Rectal smooth muscle tissue (tissue), 1 donor: ENCODE results near the gene HOXD13.
A peak's percentile ranks its signal among the peaks of the same experiment; 100 is the strongest.

Experiments used
- H3K27ac ChIP-seq: one replicate; pipeline ENCODE4 v1.7.0; 2013; ENCODE audit warnings: low read depth, low read length, inconsistent platforms
- H3K27me3 ChIP-seq: one replicate; pipeline ENCODE4 v1.7.0; 2013; ENCODE audit warnings: low read length; ENCODE audit not compliant: control insufficient read depth, insufficient read depth
- H3K36me3 ChIP-seq: one replicate; pipeline ENCODE4 v1.7.0; 2013; ENCODE audit warnings: low read length; ENCODE audit not compliant: control insufficient read depth, insufficient read depth
- H3K4me1 ChIP-seq: one replicate; pipeline ENCODE4 v1.7.0; 2013; ENCODE audit warnings: low read length; ENCODE audit not compliant: control insufficient read depth, insufficient read depth
- H3K4me3 ChIP-seq: one replicate; pipeline ENCODE4 v1.7.0; 2013; ENCODE audit warnings: low read length
- H3K9ac ChIP-seq: one replicate; pipeline ENCODE4 v1.7.0; 2013; ENCODE audit warnings: low read length

Gene HOXD13

DNA sequence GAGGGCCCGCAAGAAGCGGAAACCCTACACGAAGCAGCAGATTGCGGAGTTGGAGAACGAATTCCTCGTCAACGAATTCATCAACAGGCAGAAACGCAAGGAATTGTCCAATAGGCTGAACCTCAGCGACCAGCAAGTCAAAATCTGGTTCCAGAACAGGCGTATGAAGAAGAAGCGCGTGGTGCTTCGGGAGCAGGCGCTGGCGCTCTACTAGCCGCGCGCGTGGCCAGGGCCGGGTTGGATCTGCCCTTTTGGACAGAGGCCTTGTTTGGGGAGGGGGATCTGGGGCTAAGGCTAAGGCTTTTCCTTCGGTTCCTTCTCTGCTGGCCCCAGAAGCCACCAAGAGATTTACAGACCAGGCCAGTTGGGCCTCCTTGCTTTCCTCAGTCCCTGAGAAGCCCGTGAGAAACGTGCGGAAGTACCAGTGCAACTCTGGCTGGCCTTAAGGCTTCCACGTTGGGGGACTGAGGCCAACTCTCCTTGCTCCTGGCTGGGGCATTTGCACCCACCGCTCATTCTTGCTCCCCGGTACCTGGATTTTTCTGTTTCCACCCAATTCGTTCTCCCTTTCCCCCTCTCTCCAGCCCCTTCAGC lies 8.1 kb downstream of the HOXD13 start:
- Histone ChIP-seq H3K4me3 (no peak overlapping the region), H3K4me1 (peaks cover 2% of the 10 kb centered on the region), H3K9ac (no peak overlapping the region), H3K36me3 (no peaks in the 10 kb centered on the region), H3K27me3 (peaks cover 52% of the 10 kb centered on the region), H3K27ac (no peak overlapping the region)

DNA sequence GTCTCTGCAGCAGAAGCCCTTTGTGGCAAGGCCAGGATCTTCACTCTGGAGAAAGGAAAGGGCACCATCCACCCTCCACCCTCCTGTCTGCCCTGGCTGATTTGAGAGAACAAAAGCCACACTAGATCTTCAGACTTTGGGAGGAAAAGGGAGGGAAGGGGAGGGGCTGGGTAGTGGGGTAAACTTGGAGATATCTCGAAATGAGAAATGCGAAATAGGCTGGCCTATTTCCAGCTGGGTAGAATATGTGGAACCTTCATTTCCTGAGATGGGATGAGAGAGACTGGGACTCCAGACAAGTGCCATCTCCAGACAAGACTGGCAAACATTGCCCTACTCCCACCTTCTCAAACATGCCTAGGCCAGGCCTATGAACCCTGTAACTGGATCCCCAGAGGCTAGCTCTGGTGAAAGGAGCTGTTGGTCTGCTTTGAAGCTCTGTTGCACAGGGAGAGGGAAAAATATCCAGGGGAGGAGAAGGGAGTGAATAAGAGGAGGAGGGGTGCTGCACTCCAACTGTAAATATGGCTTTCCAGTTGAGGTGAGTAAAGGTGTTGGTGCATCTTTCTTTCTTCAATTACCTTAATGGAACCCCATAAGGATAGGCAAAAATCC lies 8.8 kb downstream of the HOXD13 start:
- H3K27me3 ChIP-seq = peaks cover 58% of the 10 kb centered on the region
- no peaks in the 10 kb centered on the region for H3K36me3 ChIP-seq
- no peak overlapping the region for H3K27ac ChIP-seq
- no peak overlapping the region for H3K9ac ChIP-seq
- H3K4me3 ChIP-seq = no peak overlapping the region
- H3K4me1 ChIP-seq = peaks cover 2% of the 10 kb centered on the region

DNA sequence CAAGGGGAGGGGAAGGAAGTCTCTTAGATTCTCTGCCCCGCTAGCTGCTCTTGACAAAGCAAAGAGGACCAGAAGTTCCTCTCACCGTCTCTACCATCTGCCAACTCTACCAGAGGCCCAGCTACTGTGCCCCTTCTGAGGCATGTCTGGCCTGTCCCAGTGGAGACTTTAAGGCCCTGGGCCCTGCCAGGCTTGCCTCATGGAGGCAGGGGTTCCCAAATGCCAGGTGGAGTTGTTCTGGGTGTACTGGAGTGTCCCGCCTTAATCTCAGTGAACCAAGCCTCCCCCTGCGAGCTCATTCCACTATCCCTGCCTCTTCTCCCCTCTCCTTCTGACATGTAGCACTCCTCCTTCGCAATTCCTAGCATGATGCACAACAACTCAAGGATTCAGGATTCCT lies 9.3 kb downstream of the HOXD13 start:
- Histone ChIP-seq H3K4me1 (peaks cover 2% of the 10 kb centered on the region), H3K27me3 (peaks cover 61% of the 10 kb centered on the region), H3K9ac (no peak overlapping the region), H3K27ac (no peak overlapping the region), H3K36me3 (no peaks in the 10 kb centered on the region), H3K4me3 (no peak overlapping the region)

DNA sequence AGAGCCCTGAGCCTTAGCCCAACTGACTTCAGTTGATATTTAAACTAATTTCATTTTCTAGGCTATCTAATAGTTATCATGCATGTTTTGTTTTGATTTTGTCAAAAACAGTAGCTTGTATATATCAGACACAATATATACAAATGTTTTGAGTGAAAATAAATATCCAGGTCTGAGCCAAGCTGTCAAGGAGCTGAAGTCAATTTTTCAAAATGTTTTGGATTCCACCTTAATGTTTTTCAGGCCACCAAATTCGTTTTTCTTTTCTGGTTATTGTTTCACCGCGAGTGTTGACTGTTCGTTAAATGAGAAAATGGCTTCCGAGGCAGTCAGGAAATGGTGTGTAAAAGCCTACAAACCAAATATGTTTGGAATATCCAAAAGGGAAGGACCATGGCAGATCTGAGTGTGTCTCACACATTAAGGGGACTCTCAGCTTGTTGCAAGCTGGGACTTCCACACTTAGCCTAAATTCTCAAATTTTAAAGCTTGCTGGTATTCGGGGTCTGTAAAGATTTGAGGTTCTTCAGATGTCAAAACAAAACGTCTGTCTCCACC lies 9.9 kb downstream of the HOXD13 start:
- no peak overlapping the region for H3K27ac ChIP-seq
- H3K4me1 ChIP-seq = peaks cover 2% of the 10 kb centered on the region
- no peak overlapping the region for H3K4me3 ChIP-seq
- H3K9ac ChIP-seq = no peak overlapping the region
- H3K27me3 ChIP-seq = peaks cover 61% of the 10 kb centered on the region
- H3K36me3 ChIP-seq = no peaks in the 10 kb centered on the region

- no peaks in the 10 kb centered on the region for H3K36me3 ChIP-seq
- H3K4me1 ChIP-seq = no peaks in the 10 kb centered on the region
- no peak overlapping the region for H3K4me3 ChIP-seq
- no peak overlapping the region for H3K27ac ChIP-seq
- peaks cover 55% of the 10 kb centered on the region for H3K27me3 ChIP-seq
- H3K9ac ChIP-seq = no peak overlapping the region
Measured at GRCh38 chr2:176103194-176103593, 10.7 kb downstream of the HOXD13 start.

- no peak overlapping the region for H3K9ac ChIP-seq
- H3K4me3 ChIP-seq = peak overlapping the region; percentile 29
- H3K36me3 ChIP-seq = no peaks in the 10 kb centered on the region
- no peaks in the 10 kb centered on the region for H3K4me1 ChIP-seq
- peaks cover 50% of the 10 kb centered on the region for H3K27me3 ChIP-seq
- peak overlapping the region; percentile 48 for H3K27ac ChIP-seq
Measured at GRCh38 chr2:176103742-176104315, 11.3 kb downstream of the HOXD13 start.

- Histone ChIP-seq H3K4me3 (peak overlapping the region; percentile 29), H3K27me3 (peaks cover 50% of the 10 kb centered on the region), H3K9ac (no peak overlapping the region), H3K36me3 (no peaks in the 10 kb centered on the region), H3K27ac (peak overlapping the region; percentile 48), H3K4me1 (no peaks in the 10 kb centered on the region)
Measured at GRCh38 chr2:176104316-176105077, 12.0 kb downstream of the HOXD13 start.

GRCh38 chr2:176105078-176105729 lies 12.7 kb downstream of the HOXD13 start:
- H3K9ac ChIP-seq = no peak overlapping the region
- no peaks in the 10 kb centered on the region for H3K36me3 ChIP-seq
- H3K4me3 ChIP-seq = peak overlapping the region; percentile 31
- peaks cover 49% of the 10 kb centered on the region for H3K27me3 ChIP-seq
- H3K4me1 ChIP-seq = no peaks in the 10 kb centered on the region
- peak overlapping the region; percentile 48 for H3K27ac ChIP-seq

GRCh38 chr2:176105730-176106580 lies 13.4 kb downstream of the HOXD13 start:
- peak overlapping the region; percentile 63 for H3K4me3 ChIP-seq
- peaks cover 43% of the 10 kb centered on the region for H3K27me3 ChIP-seq

GRCh38 chr2:176106581-176107539 lies 14.3 kb downstream of the HOXD13 start, which contains the start of gene HOXD11:
Gene HOXD11, plus strand, starts transcription at chr2:176107280. Its CDS starts 76 bp downstream, at chr2:176107356.
- peak within 1 kb of the TSS; percentile 63 for H3K4me3 ChIP-seq
- H3K9ac ChIP-seq = no peak within 1 kb of the TSS
- peak within 1 kb of the TSS; percentile 48 for H3K27ac ChIP-seq
- no peaks in the 10 kb centered on the region for H3K36me3 ChIP-seq
- no peaks in the 10 kb centered on the region for H3K4me1 ChIP-seq
- H3K27me3 ChIP-seq = peaks cover 39% of the 10 kb centered on the region

More at GRCh38 chr2:176105730-176106580, 13.4 kb downstream of the HOXD13 start:
- Histone ChIP-seq H3K36me3 (no peaks in the 10 kb centered on the region), H3K27ac (peak overlapping the region; percentile 48), H3K4me1 (no peaks in the 10 kb centered on the region), H3K9ac (no peak overlapping the region)
